Right hindlimb (tissue), 1 donor: ENCODE measurements around the gene SLC35E1.

Source experiments
- DNase-seq: peaks from one replicate; pipeline ENCODE4 v3.0.0-alpha.2; 2018

The SLC35E1 gene

GRCh38 chr19:16572332-16573211 lies at the start of gene SLC35E1:
Gene SLC35E1, minus strand, starts transcription at chr19:16572415. Its CDS starts 51 bp downstream, at chr19:16572364.
- DNase-seq = peak; percentile 98

- no peak for DNase-seq
Measured at GRCh38 chr19:16621165-16621800, 49.1 kb upstream of the SLC35E1 start.

GRCh38 chr19:16620584-16620983 lies 48.4 kb upstream of the SLC35E1 start:
- no peak for DNase-seq

- peak; percentile 40 for DNase-seq
Measured at GRCh38 chr19:16620018-16620417, 47.8 kb upstream of the SLC35E1 start.

GRCh38 chr19:16619457-16619856 lies 47.2 kb upstream of the SLC35E1 start:
- no peak for DNase-seq

- DNase-seq = no peak
Measured at GRCh38 chr19:16618248-16618647, 46.0 kb upstream of the SLC35E1 start.

- DNase-seq = no peak
Measured at GRCh38 chr19:16615808-16616207, 43.6 kb upstream of the SLC35E1 start.

GRCh38 chr19:16614941-16615340 lies 42.7 kb upstream of the SLC35E1 start:
- DNase-seq = no peak

- no peak for DNase-seq
Measured at GRCh38 chr19:16613841-16614240, 41.6 kb upstream of the SLC35E1 start.

GRCh38 chr19:16612636-16613035 lies 40.4 kb upstream of the SLC35E1 start:
- no peak for DNase-seq

GRCh38 chr19:16611121-16611520 lies 38.9 kb upstream of the SLC35E1 start:
- no peak for DNase-seq

- DNase-seq = no peak
Measured at GRCh38 chr19:16609511-16610200, 37.4 kb upstream of the SLC35E1 start.

GRCh38 chr19:16608290-16608739 lies 36.1 kb upstream of the SLC35E1 start:
- no peak for DNase-seq

GRCh38 chr19:16607819-16608218 lies 35.6 kb upstream of the SLC35E1 start:
- no peak for DNase-seq

GRCh38 chr19:16605553-16605994 lies 33.4 kb upstream of the SLC35E1 start:
- no peak for DNase-seq

- DNase-seq = no peak
Measured at GRCh38 chr19:16605115-16605514, 32.9 kb upstream of the SLC35E1 start.

GRCh38 chr19:16604615-16605014 lies 32.4 kb upstream of the SLC35E1 start:
- no peak for DNase-seq

GRCh38 chr19:16603090-16603489 lies 30.9 kb upstream of the SLC35E1 start:
- no peak for DNase-seq

GRCh38 chr19:16601378-16602052 lies 29.3 kb upstream of the SLC35E1 start:
- no peak for DNase-seq

- DNase-seq = no peak
Measured at GRCh38 chr19:16600824-16601223, 28.6 kb upstream of the SLC35E1 start.

- DNase-seq = no peak
Measured at GRCh38 chr19:16599655-16600346, 27.6 kb upstream of the SLC35E1 start.

- DNase-seq = no peak
Measured at GRCh38 chr19:16598848-16599247, 26.6 kb upstream of the SLC35E1 start.
